ENCODE measurements around the gene HORMAD2. TPM values are rescaled to one million over a fixed set of nuclear protein-coding genes. Genes with fewer than 3 reads are reported as not detected.

HORMAD2 gene
- total RNA-seq (not detected), polyA plus RNA-seq (ENCODE audit: insufficient read depth in 1 of 8, insufficient read length in 8 of 8, low replicate concordance in 1 of 8) (not detected)
- long read RNA-seq, donor 1 = 0 reads
- long read RNA-seq, donor 2 = 0 reads
- long read RNA-seq, donor 3 = 0 reads
- long read RNA-seq, donor 4 = 0 reads
- long read RNA-seq, donor 5 = 0 reads
- long read RNA-seq, donor 6 = 0 reads
- long read RNA-seq, donor 7 = 0 reads
- long read RNA-seq, donor 8 = 0 reads
- long read RNA-seq, donor 9 = 0 reads
- long read RNA-seq, donor 10 = 0 reads
- long read RNA-seq, donor 11 = 0 reads

- Histone ChIP-seq H3K9me3 (replicated peaks; ENCODE audit: control insufficient read depth, low read depth, low read length) (no peaks in the 10 kb centered on the region), H3K4me3 (ENCODE audit: low read length) (no peak within 1 kb of the TSS), H3K27me3 (ENCODE audit: control insufficient read depth, insufficient read depth, low read length) (peaks cover 14% of the 10 kb centered on the region), H3K36me3 (ENCODE audit: control insufficient read depth, insufficient read depth, low read length) (no peaks in the 10 kb centered on the region), H3K4me1 (ENCODE audit: control insufficient read depth, insufficient read depth, low read length) (peaks cover 4% of the 10 kb centered on the region), H3K27ac (ENCODE audit: low read length) (no peak within 1 kb of the TSS)
- peak; percentile 15 for DNase-seq
- 11% methylated on average over 49 of the region's 53 CpGs for WGBS (ENCODE audit: insufficient coverage)
These were observed at the start of gene HORMAD2 for GRCh38 chr22:30079952-30080533. TSS of gene HORMAD2 (plus strand) at chr22:30080464. CDS start at chr22:30093953, 13,489 bp downstream.

- no CpG with 5 or more reads among the region's 3 CpGs for WGBS (ENCODE audit: insufficient coverage)
- H3K4me1 ChIP-seq (ENCODE audit: control insufficient read depth, insufficient read depth, low read length) = peaks cover 6% of the 10 kb centered on the region
- H3K9me3 ChIP-seq (replicated peaks; ENCODE audit: control insufficient read depth, low read depth, low read length) = no peaks in the 10 kb centered on the region
- no peaks in the 10 kb centered on the region for H3K27me3 ChIP-seq (ENCODE audit: control insufficient read depth, insufficient read depth, low read length)
- H3K36me3 ChIP-seq (ENCODE audit: control insufficient read depth, insufficient read depth, low read length) = peaks cover 30% of the 10 kb centered on the region
- no peak for DNase-seq
- no peak overlapping the region for H3K4me3 ChIP-seq (ENCODE audit: low read length)
- H3K27ac ChIP-seq (ENCODE audit: low read length) = no peak overlapping the region
These were observed 48.9 kb upstream of the HORMAD2 start for GRCh38 chr22:30031328-30031727.

- Histone ChIP-seq H3K36me3 (ENCODE audit: control insufficient read depth, insufficient read depth, low read length) (peaks cover 24% of the 10 kb centered on the region), H3K4me1 (ENCODE audit: control insufficient read depth, insufficient read depth, low read length) (peaks cover 6% of the 10 kb centered on the region), H3K4me3 (ENCODE audit: low read length) (no peak overlapping the region), H3K27me3 (ENCODE audit: control insufficient read depth, insufficient read depth, low read length) (no peaks in the 10 kb centered on the region), H3K9me3 (replicated peaks; ENCODE audit: control insufficient read depth, low read depth, low read length) (no peaks in the 10 kb centered on the region), H3K27ac (ENCODE audit: low read length) (no peak overlapping the region)
- no peak for DNase-seq
- no CpG with 5 or more reads among the region's 2 CpGs for WGBS (ENCODE audit: insufficient coverage)
These were observed 48.4 kb upstream of the HORMAD2 start for GRCh38 chr22:30031764-30032455.

GRCh38 chr22:30033137-30033536 is 47.1 kb upstream of the HORMAD2 start:
- Histone ChIP-seq H3K4me3 (ENCODE audit: low read length) (no peak overlapping the region), H3K27me3 (ENCODE audit: control insufficient read depth, insufficient read depth, low read length) (no peaks in the 10 kb centered on the region), H3K4me1 (ENCODE audit: control insufficient read depth, insufficient read depth, low read length) (peaks cover 6% of the 10 kb centered on the region), H3K9me3 (replicated peaks; ENCODE audit: control insufficient read depth, low read depth, low read length) (no peaks in the 10 kb centered on the region), H3K36me3 (ENCODE audit: control insufficient read depth, insufficient read depth, low read length) (peaks cover 13% of the 10 kb centered on the region), H3K27ac (ENCODE audit: low read length) (no peak overlapping the region)
- no peak for DNase-seq
- WGBS (ENCODE audit: insufficient coverage) = 93% methylated on average over 2 of the region's 4 CpGs

- no peaks in the 10 kb centered on the region for H3K9me3 ChIP-seq (replicated peaks; ENCODE audit: control insufficient read depth, low read depth, low read length)
- peaks cover 6% of the 10 kb centered on the region for H3K4me1 ChIP-seq (ENCODE audit: control insufficient read depth, insufficient read depth, low read length)
- H3K27me3 ChIP-seq (ENCODE audit: control insufficient read depth, insufficient read depth, low read length) = no peaks in the 10 kb centered on the region
- no peak overlapping the region for H3K27ac ChIP-seq (ENCODE audit: low read length)
- H3K4me3 ChIP-seq (ENCODE audit: low read length) = no peak overlapping the region
- no peak for DNase-seq
- 92% methylated on average over 2 of the region's 5 CpGs for WGBS (ENCODE audit: insufficient coverage)
- H3K36me3 ChIP-seq (ENCODE audit: control insufficient read depth, insufficient read depth, low read length) = peaks cover 6% of the 10 kb centered on the region
These were observed 46.4 kb upstream of the HORMAD2 start for GRCh38 chr22:30033901-30034300.

- Histone ChIP-seq H3K4me3 (ENCODE audit: low read length) (no peak overlapping the region), H3K36me3 (ENCODE audit: control insufficient read depth, insufficient read depth, low read length) (peaks cover 5% of the 10 kb centered on the region), H3K9me3 (replicated peaks; ENCODE audit: control insufficient read depth, low read depth, low read length) (no peaks in the 10 kb centered on the region), H3K27ac (ENCODE audit: low read length) (no peak overlapping the region), H3K4me1 (ENCODE audit: control insufficient read depth, insufficient read depth, low read length) (peaks cover 6% of the 10 kb centered on the region), H3K27me3 (ENCODE audit: control insufficient read depth, insufficient read depth, low read length) (no peaks in the 10 kb centered on the region)
- DNase-seq = no peak
- WGBS (ENCODE audit: insufficient coverage) = 100% methylated on average over 1 of the region's 2 CpGs
These were observed 43.6 kb upstream of the HORMAD2 start for GRCh38 chr22:30036656-30037055.

- no peaks in the 10 kb centered on the region for H3K36me3 ChIP-seq (ENCODE audit: control insufficient read depth, insufficient read depth, low read length)
- no peak overlapping the region for H3K4me3 ChIP-seq (ENCODE audit: low read length)
- 44% methylated on average over 3 of the region's 3 CpGs for WGBS (ENCODE audit: insufficient coverage)
- H3K9me3 ChIP-seq (replicated peaks; ENCODE audit: control insufficient read depth, low read depth, low read length) = no peaks in the 10 kb centered on the region
- peaks cover 3% of the 10 kb centered on the region for H3K27me3 ChIP-seq (ENCODE audit: control insufficient read depth, insufficient read depth, low read length)
- no peak overlapping the region for H3K27ac ChIP-seq (ENCODE audit: low read length)
- DNase-seq = peak; percentile 53
- H3K4me1 ChIP-seq (ENCODE audit: control insufficient read depth, insufficient read depth, low read length) = peaks cover 3% of the 10 kb centered on the region
These were observed 42.0 kb upstream of the HORMAD2 start for GRCh38 chr22:30038219-30038618.

- DNase-seq = no peak
- Histone ChIP-seq H3K27me3 (ENCODE audit: control insufficient read depth, insufficient read depth, low read length) (peaks cover 3% of the 10 kb centered on the region), H3K4me3 (ENCODE audit: low read length) (no peak overlapping the region), H3K27ac (ENCODE audit: low read length) (no peak overlapping the region), H3K4me1 (ENCODE audit: control insufficient read depth, insufficient read depth, low read length) (peaks cover 6% of the 10 kb centered on the region), H3K9me3 (replicated peaks; ENCODE audit: control insufficient read depth, low read depth, low read length) (no peaks in the 10 kb centered on the region), H3K36me3 (ENCODE audit: control insufficient read depth, insufficient read depth, low read length) (no peaks in the 10 kb centered on the region)
- 78% methylated on average over 7 of the region's 11 CpGs for WGBS (ENCODE audit: insufficient coverage)
These were observed 39.6 kb upstream of the HORMAD2 start for GRCh38 chr22:30040499-30041260.

GRCh38 chr22:30041475-30041874 is 38.8 kb upstream of the HORMAD2 start:
- no peaks in the 10 kb centered on the region for H3K36me3 ChIP-seq (ENCODE audit: control insufficient read depth, insufficient read depth, low read length)
- no peak for DNase-seq
- H3K27me3 ChIP-seq (ENCODE audit: control insufficient read depth, insufficient read depth, low read length) = peaks cover 3% of the 10 kb centered on the region
- H3K4me1 ChIP-seq (ENCODE audit: control insufficient read depth, insufficient read depth, low read length) = peaks cover 6% of the 10 kb centered on the region
- WGBS (ENCODE audit: insufficient coverage) = 85% methylated on average over 2 of the region's 2 CpGs
- no peaks in the 10 kb centered on the region for H3K9me3 ChIP-seq (replicated peaks; ENCODE audit: control insufficient read depth, low read depth, low read length)
- H3K27ac ChIP-seq (ENCODE audit: low read length) = no peak overlapping the region
- no peak overlapping the region for H3K4me3 ChIP-seq (ENCODE audit: low read length)

- no peak for DNase-seq
- 93% methylated on average over 1 of the region's 2 CpGs for WGBS (ENCODE audit: insufficient coverage)
- H3K4me1 ChIP-seq (ENCODE audit: control insufficient read depth, insufficient read depth, low read length) = peaks cover 6% of the 10 kb centered on the region
- H3K36me3 ChIP-seq (ENCODE audit: control insufficient read depth, insufficient read depth, low read length) = no peaks in the 10 kb centered on the region
- peaks cover 3% of the 10 kb centered on the region for H3K27me3 ChIP-seq (ENCODE audit: control insufficient read depth, insufficient read depth, low read length)
- no peaks in the 10 kb centered on the region for H3K9me3 ChIP-seq (replicated peaks; ENCODE audit: control insufficient read depth, low read depth, low read length)
- no peak overlapping the region for H3K27ac ChIP-seq (ENCODE audit: low read length)
- no peak overlapping the region for H3K4me3 ChIP-seq (ENCODE audit: low read length)
These were observed 38.4 kb upstream of the HORMAD2 start for GRCh38 chr22:30041881-30042280.
